Ovary (tissue), 9 donors: ENCODE results near the gene DSCAML1. TPM values are rescaled to one million over a fixed set of nuclear protein-coding genes. Genes with fewer than 3 reads are reported as not detected.

ENCODE experiments used
- DNase-seq, 5 donors: peaks; one replicate each; pipeline ENCODE4 v3.0.0-alpha.2; 2019 to 2020
- H3K27ac ChIP-seq, 2 donors: fragments of 200-600 bp; one replicate each; pipeline versions ENCODE4 v1.5.1 to v1.8.0; 2019 to 2022
- H3K27me3 ChIP-seq: fragments of 200-600 bp; one replicate; pipeline ENCODE4 v1.8.0; 2022
- H3K36me3 ChIP-seq: fragments of 200-600 bp; sonication (generic); one replicate; pipeline ENCODE4 v1.5.1; 2019
- H3K4me1 ChIP-seq: one replicate; pipeline ENCODE4 v1.8.1; 2013; ENCODE audit warnings: mild to moderate bottlenecking, moderate library complexity; ENCODE audit not compliant: insufficient read depth
- H3K4me3 ChIP-seq: fragments of 200-600 bp; sonication (generic); one replicate; pipeline ENCODE4 v1.5.1; 2017
- H3K9me3 ChIP-seq, 2 donors: fragments of 200-600 bp in 1 of 2; sonication (generic) in 1 of 2; one replicate each; pipeline versions ENCODE4 v1.5.1 to v1.8.1; 2013 to 2019; ENCODE audit warnings: mild to moderate bottlenecking in 1 of 2, moderate library complexity in 1 of 2
- EP300 ChIP-seq: sonication (generic); formaldehyde crosslinking; IDR thresholded peaks from one replicate; pipeline ENCODE4 v1.6.1; 2017; ENCODE audit warnings: antibody characterized with exemption
- POLR2A ChIP-seq: fragments of 450-650 bp; IDR thresholded peaks from one replicate; pipeline ENCODE4 v1.6.1; 2017; ENCODE audit warnings: antibody characterized with exemption, mild to moderate bottlenecking, moderate library complexity
- WGBS, 3 donors: extraction: QIAGEN DNeasy Blood & Tissue Kit in 1 of 3; methylation state at CpG; one replicate each; pipeline versions ENCODE4 v1.1.5 to v1.1.7; 2013 to 2017; 5-methylcytosine and 5-hydroxymethylcytosine counted together
- intact Hi-C, 4 donors: fragments of 100-400 bp; cut with DNase I; formaldehyde crosslinking; loops; one replicate each; pipeline versions ENCODE4 v1.11.0 to v1.15.1; 2022 to 2023
- polyA plus RNA-seq, 2 donors: library from polyadenylated mRNA; stranded (reverse); fragments of 200-250 nt in 1 of 2; fragments of 350-450 nt in 1 of 2; fragmentation: Illumina TruSeq in 1 of 2; extraction: RNeasy Lipid Tissue Mini Kit (QIAGEN cat#74804) in 1 of 2; gene quantifications; one replicate each; pipeline ENCODE4 v1.2.3, GENCODE V29; 2013 to 2014
- total RNA-seq, 7 donors: library from RNA; depleted of rRNA in 2 of 7; stranded (reverse); fragments of >200 nt in 2 of 7; fragmentation: NEBNext Ultra II Directional in 3 of 7; extraction: Animal tissue kit (Norgen Biotek cat#: 25700) in 3 of 7; gene quantifications; one replicate each; pipeline versions ENCODE4 v1.1.0 to v1.2.4, GENCODE V29; 2016 to 2023
- TF ChIP-seq, protein P1 (sequence below), 3 donors: fragments of 450-650 bp in 2 of 3; fragments of 200-600 bp in 1 of 3; IDR thresholded peaks; one replicate each; pipeline versions ENCODE4 v1.5.1 to v1.8.0; 2016 to 2022; ENCODE audit warnings: antibody characterized with exemption in 3 of 3, mild to moderate bottlenecking in 1 of 3
- donor health status: DM: no; HTN: no; CAD: no; lungs with moderate emphysema.
- donor health status: DM: no; HTN: no; CAD: no.
- donor health status: Bipolar disorder and iron deficiency.
- donor health status: DM: yes; HTN: yes; CAD: no.
- donor health status: DM: no; HTN: no; CAD: no.
- donor health status: DM: yes; HTN: yes; CAD: no.

The DSCAML1 gene
- total and polyA plus RNA-seq, 9 donors = 0.77 to 16.5 (median 10.6) TPM

DNA sequence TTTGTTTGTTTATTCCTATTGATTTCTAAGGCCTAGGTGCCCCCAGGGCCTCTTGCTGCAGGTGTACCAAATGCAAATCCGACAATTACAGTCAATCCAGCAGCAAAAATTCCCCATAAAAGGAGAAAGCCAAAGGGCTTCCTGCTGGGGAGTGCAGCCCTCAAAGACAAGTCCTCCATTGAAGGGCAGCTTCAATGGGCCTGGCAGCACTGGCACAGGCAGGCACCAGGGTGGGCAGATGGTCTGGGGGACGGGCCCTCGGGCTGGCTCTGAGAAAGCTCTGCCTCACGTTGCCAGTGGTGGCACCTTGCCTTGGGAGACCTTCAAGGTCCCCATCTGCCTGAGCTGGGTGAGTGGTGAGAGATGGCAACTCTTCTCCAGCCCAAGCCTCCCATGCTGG, 128.0 kb downstream of the DSCAML1 start:
- H3K4me3 ChIP-seq = no peak overlapping the region
- no peaks in the 10 kb centered on the region for H3K36me3 ChIP-seq
- TF ChIP-seq EP300 = no peak
- TF ChIP-seq, protein P1, sequence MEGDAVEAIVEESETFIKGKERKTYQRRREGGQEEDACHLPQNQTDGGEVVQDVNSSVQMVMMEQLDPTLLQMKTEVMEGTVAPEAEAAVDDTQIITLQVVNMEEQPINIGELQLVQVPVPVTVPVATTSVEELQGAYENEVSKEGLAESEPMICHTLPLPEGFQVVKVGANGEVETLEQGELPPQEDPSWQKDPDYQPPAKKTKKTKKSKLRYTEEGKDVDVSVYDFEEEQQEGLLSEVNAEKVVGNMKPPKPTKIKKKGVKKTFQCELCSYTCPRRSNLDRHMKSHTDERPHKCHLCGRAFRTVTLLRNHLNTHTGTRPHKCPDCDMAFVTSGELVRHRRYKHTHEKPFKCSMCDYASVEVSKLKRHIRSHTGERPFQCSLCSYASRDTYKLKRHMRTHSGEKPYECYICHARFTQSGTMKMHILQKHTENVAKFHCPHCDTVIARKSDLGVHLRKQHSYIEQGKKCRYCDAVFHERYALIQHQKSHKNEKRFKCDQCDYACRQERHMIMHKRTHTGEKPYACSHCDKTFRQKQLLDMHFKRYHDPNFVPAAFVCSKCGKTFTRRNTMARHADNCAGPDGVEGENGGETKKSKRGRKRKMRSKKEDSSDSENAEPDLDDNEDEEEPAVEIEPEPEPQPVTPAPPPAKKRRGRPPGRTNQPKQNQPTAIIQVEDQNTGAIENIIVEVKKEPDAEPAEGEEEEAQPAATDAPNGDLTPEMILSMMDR (IDR thresholded peaks at IDR 0.05) = no peak
- no peak for TF ChIP-seq POLR2A
- 91 to 92% (median 92%) methylated on average over 3 to 4 of the region's 4 CpGs for WGBS, 3 donors
- no peaks in the 10 kb centered on the region for H3K9me3 ChIP-seq
- intact Hi-C loops = no loop called here
- no peaks in the 10 kb centered on the region for H3K27me3 ChIP-seq
- no peak for DNase-seq
- no peaks in the 10 kb centered on the region for H3K4me1 ChIP-seq
- no peak overlapping the region for H3K27ac ChIP-seq

DNA sequence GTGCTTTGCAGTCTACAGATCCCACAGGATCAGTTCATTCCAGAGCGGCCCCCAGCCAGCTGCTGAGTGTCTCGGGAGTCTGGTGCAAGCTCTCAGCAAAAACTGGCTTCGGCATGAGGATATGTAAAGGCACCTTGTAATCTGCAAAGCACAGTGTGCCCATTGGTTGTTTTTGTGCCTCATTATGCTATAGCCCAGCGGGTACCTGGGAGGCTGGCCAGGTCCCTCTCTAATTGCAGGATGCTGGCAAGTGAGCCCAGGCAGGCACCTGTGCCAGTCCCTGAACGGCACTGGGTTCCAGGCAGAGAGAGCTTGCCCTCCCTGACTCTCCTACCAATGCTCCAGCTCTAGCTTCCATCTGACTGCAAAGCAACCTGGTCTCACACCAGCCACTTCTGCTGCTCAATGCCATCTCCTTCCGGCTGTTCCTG, 128.7 kb downstream of the DSCAML1 start:
- no peak for TF ChIP-seq EP300
- TF ChIP-seq, protein P1 (IDR thresholded peaks at IDR 0.05) = no peak
- TF ChIP-seq POLR2A = no peak
- H3K27ac ChIP-seq = no peak overlapping the region
- H3K36me3 ChIP-seq = no peaks in the 10 kb centered on the region
- no peak for DNase-seq
- H3K4me3 ChIP-seq = no peak overlapping the region
- no peaks in the 10 kb centered on the region for H3K27me3 ChIP-seq
- intact Hi-C loops = no loop called here
- 93 to 97% (median 96%) methylated on average over 6 of the region's 6 CpGs for WGBS, 3 donors
- H3K9me3 ChIP-seq = no peaks in the 10 kb centered on the region
- H3K4me1 ChIP-seq = no peaks in the 10 kb centered on the region

DNA sequence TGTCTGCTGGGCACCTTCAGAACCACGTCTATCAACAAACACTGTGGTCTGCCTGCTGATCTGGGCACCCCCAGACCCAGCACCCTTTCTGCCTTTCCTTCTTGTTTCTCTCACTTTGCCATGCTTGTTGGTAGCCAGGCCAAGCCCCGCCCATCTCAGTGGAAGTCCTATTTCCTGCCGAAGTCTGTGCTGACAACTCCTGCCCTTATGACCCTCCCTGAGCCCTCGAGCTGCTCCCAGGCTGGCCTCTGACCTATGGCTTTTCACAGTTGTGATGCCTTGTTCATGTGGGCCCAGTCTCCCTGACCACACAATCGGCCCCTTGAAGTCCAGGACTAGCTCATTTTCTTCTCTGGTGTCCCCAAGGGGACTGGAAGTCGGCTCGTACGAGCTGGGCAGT, 132.1 kb downstream of the DSCAML1 start:
- Histone ChIP-seq H3K27me3 (no peaks in the 10 kb centered on the region), H3K4me1 (no peaks in the 10 kb centered on the region), H3K9me3 (no peaks in the 10 kb centered on the region), H3K4me3 (no peak overlapping the region), H3K36me3 (no peaks in the 10 kb centered on the region), H3K27ac (no peak overlapping the region)
- TF ChIP-seq POLR2A (no peak), EP300 (no peak)
- TF ChIP-seq, protein P1 (IDR thresholded peaks at IDR 0.05) = no peak
- 71 to 74% (median 72%) methylated on average over 8 of the region's 8 CpGs for WGBS, 3 donors
- no peak for DNase-seq
- intact Hi-C loops = no loop called here

DNA sequence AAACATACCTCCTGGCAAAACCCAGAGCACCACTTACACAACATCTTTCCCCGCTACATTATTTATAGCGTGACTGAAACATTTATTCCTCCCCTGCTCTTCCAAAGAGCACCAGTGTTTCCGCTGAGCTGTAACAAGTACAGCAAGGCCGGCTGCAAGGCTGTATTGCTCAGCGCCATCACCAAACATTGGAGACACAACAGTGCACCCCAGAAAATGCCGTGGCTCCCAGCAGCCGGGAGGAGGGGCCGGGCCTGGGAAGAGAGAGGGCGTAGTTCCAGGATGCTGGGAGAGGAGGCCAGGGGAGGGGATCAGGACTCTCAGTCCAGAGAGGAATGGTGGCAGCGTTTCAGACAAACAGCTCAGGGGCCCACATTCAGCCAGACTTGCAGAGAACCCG, 133.2 kb downstream of the DSCAML1 start:
- Histone ChIP-seq H3K4me1 (no peaks in the 10 kb centered on the region), H3K27me3 (no peaks in the 10 kb centered on the region), H3K36me3 (no peaks in the 10 kb centered on the region), H3K27ac (no peak overlapping the region), H3K9me3 (no peaks in the 10 kb centered on the region), H3K4me3 (no peak overlapping the region)
- TF ChIP-seq EP300 = no peak
- no peak for TF ChIP-seq POLR2A
- TF ChIP-seq, protein P1 (IDR thresholded peaks at IDR 0.05) = no peak
- WGBS, 3 donors = 5 to 12% (median 10%) methylated on average over 11 of the region's 11 CpGs
- intact Hi-C loops = no loop called here
- DNase-seq = peak; percentile 25 to 60 (median 28)
